GM19035 (cell line): ENCODE measurements around the gene MALT1.

Experiments used
- ATAC-seq: cut with Tn5 transposase; IDR thresholded peaks from one replicate; pipeline ENCODE4 v1.9.1; 2021; ENCODE audit not compliant: unreplicated experiment

MALT1 gene

DNA sequence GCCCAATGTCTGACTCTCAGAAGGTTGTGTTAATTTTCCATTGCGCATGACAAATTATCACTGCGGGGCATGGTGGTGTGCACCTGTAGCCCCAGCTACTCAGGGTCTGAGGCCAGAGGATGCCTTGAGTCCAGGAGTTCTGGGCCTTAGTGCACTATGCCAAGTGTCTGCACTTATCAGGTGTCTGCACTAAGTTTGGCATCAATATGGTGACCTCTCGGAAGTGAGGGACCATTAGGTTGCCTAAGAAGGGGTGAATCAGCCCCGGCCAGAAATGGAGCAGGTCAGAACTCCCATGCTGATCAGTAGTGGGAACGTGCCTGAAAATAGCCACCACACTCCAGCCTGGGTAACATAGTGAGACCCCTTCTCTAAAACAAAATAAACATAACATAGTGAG is 131.7 kb downstream of the MALT1 start:
- ATAC-seq, result no peak

DNA sequence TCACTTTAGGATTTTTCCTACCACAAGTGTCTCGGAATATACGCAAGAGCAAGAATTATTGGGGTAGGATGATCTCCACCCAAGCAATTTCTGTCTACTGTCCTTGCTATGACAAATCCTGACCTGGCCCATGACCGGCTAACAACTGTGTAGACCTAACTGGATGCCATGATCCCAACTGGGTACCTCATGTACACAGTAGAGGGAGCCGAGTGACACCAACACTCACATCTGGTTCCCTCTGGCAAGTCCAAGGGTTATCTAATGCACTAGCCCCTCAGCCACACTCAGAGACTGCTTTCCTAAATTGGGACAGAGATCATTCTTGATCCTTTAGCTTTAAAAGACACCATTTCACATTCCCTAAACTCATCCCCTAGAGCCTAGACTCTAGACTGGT is 132.7 kb downstream of the MALT1 start:
- no peak for ATAC-seq
